GM12874 (cell line): ENCODE measurements around the gene ZNF189.

Experiments
- TF ChIP-seq, protein P1 (sequence below): IDR thresholded peaks from 2 replicates; pipeline ENCODE4 v1.5.1; 2011; ENCODE audit warnings: low read depth, mild to moderate bottlenecking, control low read depth, low read length, moderate library complexity; ENCODE audit not compliant: insufficient read depth

Gene ZNF189

DNA sequence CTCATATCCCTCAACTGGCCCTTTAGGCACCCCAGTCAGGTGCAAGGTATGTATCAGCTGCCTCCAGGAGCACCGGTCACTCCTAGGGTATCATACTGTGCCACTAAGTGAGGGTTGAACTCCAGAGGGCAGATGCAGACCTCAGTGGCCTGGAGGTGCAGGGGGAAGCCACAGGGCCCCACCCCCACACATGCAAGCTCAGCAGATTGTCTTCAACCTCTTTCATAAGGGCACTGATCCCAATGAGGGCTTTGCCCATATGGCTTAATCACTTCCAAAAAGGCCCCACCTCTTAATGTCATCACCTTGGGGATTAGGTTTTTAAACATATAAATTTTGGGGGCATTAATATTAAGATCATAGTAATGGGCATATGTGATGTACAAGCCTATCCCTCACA, 42.0 kb upstream of the ZNF189 start:
- TF ChIP-seq, protein P1, sequence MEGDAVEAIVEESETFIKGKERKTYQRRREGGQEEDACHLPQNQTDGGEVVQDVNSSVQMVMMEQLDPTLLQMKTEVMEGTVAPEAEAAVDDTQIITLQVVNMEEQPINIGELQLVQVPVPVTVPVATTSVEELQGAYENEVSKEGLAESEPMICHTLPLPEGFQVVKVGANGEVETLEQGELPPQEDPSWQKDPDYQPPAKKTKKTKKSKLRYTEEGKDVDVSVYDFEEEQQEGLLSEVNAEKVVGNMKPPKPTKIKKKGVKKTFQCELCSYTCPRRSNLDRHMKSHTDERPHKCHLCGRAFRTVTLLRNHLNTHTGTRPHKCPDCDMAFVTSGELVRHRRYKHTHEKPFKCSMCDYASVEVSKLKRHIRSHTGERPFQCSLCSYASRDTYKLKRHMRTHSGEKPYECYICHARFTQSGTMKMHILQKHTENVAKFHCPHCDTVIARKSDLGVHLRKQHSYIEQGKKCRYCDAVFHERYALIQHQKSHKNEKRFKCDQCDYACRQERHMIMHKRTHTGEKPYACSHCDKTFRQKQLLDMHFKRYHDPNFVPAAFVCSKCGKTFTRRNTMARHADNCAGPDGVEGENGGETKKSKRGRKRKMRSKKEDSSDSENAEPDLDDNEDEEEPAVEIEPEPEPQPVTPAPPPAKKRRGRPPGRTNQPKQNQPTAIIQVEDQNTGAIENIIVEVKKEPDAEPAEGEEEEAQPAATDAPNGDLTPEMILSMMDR = no peak

DNA sequence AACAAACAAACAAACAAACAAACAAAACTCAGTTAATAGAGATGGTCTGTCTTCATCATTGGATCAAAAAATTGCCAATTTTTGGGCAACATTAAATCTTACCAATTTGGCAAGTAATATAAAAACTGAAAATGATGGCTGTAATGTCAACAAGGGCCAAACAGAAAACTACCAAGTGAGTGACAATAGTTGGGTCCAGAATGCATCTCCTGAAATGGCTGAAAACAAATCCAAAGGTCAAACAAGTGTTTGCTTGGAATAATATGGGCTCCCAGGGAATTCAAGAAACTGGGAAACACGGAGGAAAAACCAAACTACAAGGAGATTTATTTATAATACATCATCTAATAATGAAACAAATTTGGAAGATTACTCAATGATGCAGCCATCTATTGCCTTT, 39.0 kb upstream of the ZNF189 start:
- TF ChIP-seq, protein P1 = no peak

DNA sequence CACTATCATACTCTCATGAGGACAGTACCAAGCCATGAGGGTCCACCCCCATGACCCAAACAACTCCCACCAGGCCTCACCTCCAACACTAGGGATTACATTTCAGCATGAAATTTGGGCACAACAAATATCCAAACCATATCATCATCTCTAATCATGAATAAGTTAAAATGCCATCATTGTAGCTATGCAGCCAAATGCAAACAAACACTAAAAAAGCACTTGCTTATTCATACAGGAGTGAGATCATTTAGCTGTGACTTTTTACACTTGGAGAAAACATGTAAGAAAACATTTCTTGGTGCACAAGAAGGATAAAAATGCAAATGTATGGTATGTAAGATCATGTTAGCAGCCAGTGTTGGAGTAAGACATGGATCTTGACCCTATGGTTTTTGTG, 38.0 kb upstream of the ZNF189 start:
- TF ChIP-seq, protein P1 = no peak

DNA sequence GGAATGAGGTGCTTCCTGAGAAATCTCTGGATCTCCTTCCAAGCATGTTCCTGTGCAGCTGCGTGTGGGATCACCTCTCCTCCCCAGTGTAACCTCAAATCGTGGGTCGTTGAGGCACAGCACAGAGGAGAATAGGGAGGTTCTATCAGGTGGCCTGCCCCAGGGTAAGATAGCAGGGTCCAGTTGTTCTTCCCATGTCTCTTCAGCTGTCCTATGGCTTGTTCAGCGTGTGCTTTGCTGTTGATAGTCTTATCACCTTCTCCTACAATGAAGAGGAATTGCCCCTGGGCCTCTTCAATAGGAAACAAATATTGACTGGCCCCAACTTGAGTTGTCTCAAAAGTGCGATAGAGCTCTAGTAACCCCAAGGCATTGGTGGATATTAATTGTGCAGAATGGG, 36.2 kb upstream of the ZNF189 start:
- TF ChIP-seq, protein P1 = no peak

DNA sequence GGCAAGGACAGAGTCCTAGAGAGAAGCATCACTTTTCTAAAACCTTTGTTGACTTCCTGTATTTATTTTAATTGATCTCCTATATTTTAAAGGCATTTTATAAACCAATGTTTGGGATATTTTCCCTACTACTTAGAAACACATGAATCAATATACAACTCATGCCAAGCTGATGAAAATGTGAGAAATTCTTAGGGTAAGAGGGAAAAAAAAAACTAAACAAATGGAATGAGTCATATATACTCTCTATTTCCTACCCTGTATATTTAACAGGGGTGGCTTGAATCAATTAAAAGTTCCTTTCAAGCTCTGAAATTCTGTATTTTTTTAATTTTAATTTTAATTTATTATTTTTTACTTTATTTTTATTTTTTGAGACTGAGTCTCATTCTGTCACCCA, 33.5 kb upstream of the ZNF189 start:
- TF ChIP-seq, protein P1 = no peak

DNA sequence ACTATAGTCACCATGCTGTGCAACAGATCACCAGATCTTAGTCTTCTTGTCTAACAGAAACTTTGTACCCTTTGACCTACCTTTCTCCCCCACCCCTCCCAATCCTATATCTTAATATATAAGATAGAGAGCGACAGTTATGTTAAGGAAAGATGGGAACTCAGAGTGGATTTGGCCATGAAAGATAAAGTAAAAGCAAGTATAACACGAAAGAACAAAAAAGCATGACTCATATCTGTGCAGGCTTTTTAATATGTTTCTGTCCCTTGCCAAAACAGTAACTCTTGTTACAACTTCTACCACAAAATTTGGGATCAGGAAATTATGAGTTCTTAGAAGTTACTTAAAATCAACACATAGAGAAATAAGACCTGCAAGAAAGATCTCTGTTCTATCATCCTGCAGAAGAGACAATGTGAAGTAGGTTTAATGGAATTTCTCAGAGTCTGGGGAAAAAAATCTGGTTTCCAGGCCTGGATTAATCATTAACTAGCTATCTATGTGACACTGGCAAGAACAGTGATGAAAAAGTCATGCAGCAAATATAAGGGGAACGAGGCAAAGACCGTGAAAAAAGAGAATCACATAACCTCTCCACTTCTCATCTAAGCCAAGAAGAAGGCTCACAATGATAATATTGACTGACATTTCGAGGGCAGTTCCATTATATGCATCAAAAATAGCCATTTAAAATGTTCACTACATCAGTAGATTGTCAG, 32.5 kb upstream of the ZNF189 start:
- TF ChIP-seq, protein P1 = no peak

DNA sequence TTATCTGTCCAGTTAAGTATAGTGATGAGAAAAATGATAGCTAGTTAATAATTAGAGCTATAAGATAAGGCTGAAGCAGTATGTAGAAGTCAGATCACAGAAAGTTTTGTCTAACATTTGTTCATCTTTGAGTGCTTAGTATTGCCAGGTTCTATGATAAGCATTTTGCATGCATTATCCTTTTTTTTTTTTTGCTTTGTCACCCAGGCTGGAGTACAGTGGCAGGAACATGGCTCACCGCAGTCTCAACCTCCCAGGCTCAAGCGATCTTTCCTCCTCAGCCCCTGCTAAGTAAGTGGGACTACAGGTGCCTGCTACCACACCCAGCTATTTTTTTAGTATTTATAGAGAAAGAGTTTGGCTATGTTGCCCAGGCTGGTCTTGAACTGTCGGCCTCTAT, 31.3 kb upstream of the ZNF189 start:
- TF ChIP-seq, protein P1 = no peak
